ENCODE results near the gene KLHDC8B. TPM values are rescaled to one million over a fixed set of nuclear protein-coding genes. Genes with fewer than 3 reads are reported as not detected.
A peak's percentile ranks its signal among the peaks of the same experiment; 100 is the strongest.
"Not testable (repeated sequence)": the region's sequence is repeated elsewhere in the genome, so short reads cannot be mapped to it uniquely, and the experiment has no call there.

The KLHDC8B gene
- total and polyA plus RNA-seq, 5 donors from 2014 or later = 0.32 to 2.6 (median 0.72) TPM

GRCh38 chr3:49218471-49218989 is 47.1 kb downstream of the KLHDC8B start:
- ATAC-seq (ENCODE audit: low read depth in 2 of 2); H3K4me1 Mint-ChIP-seq; H3K9me3 ChIP-seq (ENCODE audit: control insufficient read depth in 2 of 2, low read length in 2 of 2); H3K27ac ChIP-seq (ENCODE audit: insufficient read depth, low read length, poor library complexity, severe bottlenecking); H3K27me3 Mint-ChIP-seq; H3K4me3 ChIP-seq (ENCODE audit: low read depth, low read length); H3K4me3 Mint-ChIP-seq; H3K27me3 ChIP-seq (ENCODE audit: control insufficient read depth, insufficient read depth, low read length); H3K36me3 ChIP-seq (ENCODE audit: control insufficient read depth, insufficient read depth, low read length); H3K4me1 ChIP-seq (ENCODE audit: control insufficient read depth, insufficient read depth, low read length, poor library complexity, severe bottlenecking); H3K27ac Mint-ChIP-seq; H3K36me3 Mint-ChIP-seq: not testable (repeated sequence)
- DNase-seq = peak in 1 of 3 donors; percentile 33
- peaks cover 0 to 11% (median 1%) of the 10 kb centered on the region in 7 donors for H3K9me3 Mint-ChIP-seq

GRCh38 chr3:49219132-49219531 is 47.7 kb downstream of the KLHDC8B start:
- H3K4me3 ChIP-seq (ENCODE audit: low read depth, low read length) = no peak overlapping the region
- Mint-ChIP-seq H3K36me3 (no peaks in the 10 kb centered on the region), H3K4me1 (peaks cover 0 to 5% (median 0%) of the 10 kb centered on the region in 4 donors), H3K9me3 (peaks cover 0 to 11% (median 1%) of the 10 kb centered on the region in 7 donors), H3K4me3 (no peak overlapping the region), H3K27me3 (no peaks in the 10 kb centered on the region), H3K27ac (no peak overlapping the region)
- no peak overlapping the region for H3K27ac ChIP-seq (ENCODE audit: insufficient read depth, low read length, poor library complexity, severe bottlenecking)
- no peak for ATAC-seq (ENCODE audit: low read depth in 2 of 2)
- no peaks in the 10 kb centered on the region for H3K4me1 ChIP-seq (ENCODE audit: control insufficient read depth, insufficient read depth, low read length, poor library complexity, severe bottlenecking)
- H3K36me3 ChIP-seq (ENCODE audit: control insufficient read depth, insufficient read depth, low read length) = no peaks in the 10 kb centered on the region
- H3K9me3 ChIP-seq (ENCODE audit: control insufficient read depth in 2 of 2, low read length in 2 of 2) = peaks cover 0 to 6% of the 10 kb centered on the region in 2 experiments
- DNase-seq = no peak
- H3K27me3 ChIP-seq (ENCODE audit: control insufficient read depth, insufficient read depth, low read length) = no peaks in the 10 kb centered on the region

GRCh38 chr3:49220985-49221563 is 49.7 kb downstream of the KLHDC8B start:
- not testable (repeated sequence) for H3K4me1 Mint-ChIP-seq; H3K9me3 ChIP-seq (ENCODE audit: control insufficient read depth in 2 of 2, low read length in 2 of 2); H3K4me1 ChIP-seq (ENCODE audit: control insufficient read depth, insufficient read depth, low read length, poor library complexity, severe bottlenecking); ATAC-seq (ENCODE audit: low read depth in 2 of 2); H3K27me3 ChIP-seq (ENCODE audit: control insufficient read depth, insufficient read depth, low read length); H3K36me3 Mint-ChIP-seq; H3K4me3 Mint-ChIP-seq; H3K4me3 ChIP-seq (ENCODE audit: low read depth, low read length); H3K36me3 ChIP-seq (ENCODE audit: control insufficient read depth, insufficient read depth, low read length); H3K27me3 Mint-ChIP-seq; H3K27ac Mint-ChIP-seq; H3K27ac ChIP-seq (ENCODE audit: insufficient read depth, low read length, poor library complexity, severe bottlenecking); DNase-seq
- peaks cover 0 to 11% (median 3%) of the 10 kb centered on the region in 7 donors for H3K9me3 Mint-ChIP-seq

- peaks cover 4% of the 10 kb centered on the region for H3K27me3 Mint-ChIP-seq
- H3K36me3 Mint-ChIP-seq = no peaks in the 10 kb centered on the region
- H3K27me3 ChIP-seq (ENCODE audit: control insufficient read depth, insufficient read depth, low read length) = no peaks in the 10 kb centered on the region
- ATAC-seq (ENCODE audit: low read depth in 2 of 2) (no peak), DNase-seq (no peak)
- no peaks in the 10 kb centered on the region for H3K36me3 ChIP-seq (ENCODE audit: control insufficient read depth, insufficient read depth, low read length)
- no peaks in the 10 kb centered on the region for H3K4me1 Mint-ChIP-seq
- peaks cover 1 to 14% (median 5%) of the 10 kb centered on the region in 7 donors for H3K9me3 Mint-ChIP-seq
- H3K27ac ChIP-seq (ENCODE audit: insufficient read depth, low read length, poor library complexity, severe bottlenecking) = no peak overlapping the region
- no peak overlapping the region for H3K27ac Mint-ChIP-seq
- no peak overlapping the region for H3K4me3 ChIP-seq (ENCODE audit: low read depth, low read length)
- H3K4me1 ChIP-seq (ENCODE audit: control insufficient read depth, insufficient read depth, low read length, poor library complexity, severe bottlenecking) = no peaks in the 10 kb centered on the region
- peaks cover 0 to 6% of the 10 kb centered on the region in 2 experiments for H3K9me3 ChIP-seq (ENCODE audit: control insufficient read depth in 2 of 2, low read length in 2 of 2)
- no peak overlapping the region for H3K4me3 Mint-ChIP-seq
These were observed 50.6 kb downstream of the KLHDC8B start for GRCh38 chr3:49222002-49222401.

Other genes with a start within 250 kb of the KLHDC8B start
- gene P4HTM, start 181.4 kb upstream of the KLHDC8B start, total RNA-seq = 39.2 TPM
- gene P4HTM, start 181.4 kb upstream of the KLHDC8B start, polyA plus RNA-seq = 10 to 100 TPM; 19.5 to 29.9 (median 24.4) TPM
- 208 TPM for gene WDR6, start 164.2 kb upstream of the KLHDC8B start, total RNA-seq
- 100 to 1,000 TPM in 3 of 4 donors, 10 to 100 TPM in 1; 74.0 to 117 (median 112) TPM for gene WDR6, start 164.2 kb upstream of the KLHDC8B start, polyA plus RNA-seq
- 22.2 TPM for gene DALRD3, start 153.0 kb upstream of the KLHDC8B start, total RNA-seq
- 10 to 100 TPM; 30.0 to 40.8 (median 32.1) TPM for gene DALRD3, start 153.0 kb upstream of the KLHDC8B start, polyA plus RNA-seq
- 57.8 TPM for gene NDUFAF3, start 149.5 kb upstream of the KLHDC8B start, total RNA-seq
- gene NDUFAF3, start 149.5 kb upstream of the KLHDC8B start, polyA plus RNA-seq = 100 to 1,000 TPM; 155 to 179 (median 162) TPM
- gene IMPDH2, start 142.2 kb upstream of the KLHDC8B start, total RNA-seq = 78.4 TPM
- 10 to 100 TPM; 58.6 to 81.3 (median 73.0) TPM for gene IMPDH2, start 142.2 kb upstream of the KLHDC8B start, polyA plus RNA-seq
- 219 TPM for gene QRICH1, start 77.5 kb upstream of the KLHDC8B start, total RNA-seq
- gene QRICH1, start 77.5 kb upstream of the KLHDC8B start, polyA plus RNA-seq = 10 to 100 TPM; 20.0 to 26.8 (median 24.1) TPM
- gene QARS1, start 66.8 kb upstream of the KLHDC8B start, total RNA-seq = 224 TPM
- gene QARS1, start 66.8 kb upstream of the KLHDC8B start, polyA plus RNA-seq = 100 to 1,000 TPM; 102 to 157 (median 132) TPM
- 57.8 TPM for gene USP19, start 50.8 kb upstream of the KLHDC8B start, total RNA-seq
- gene USP19, start 50.8 kb upstream of the KLHDC8B start, polyA plus RNA-seq = 10 to 100 TPM; 23.4 to 29.2 (median 25.4) TPM
- gene LAMB2, start 38.5 kb upstream of the KLHDC8B start, total RNA-seq = 1.4 TPM
- under 1 TPM in 1 of 4 donors, not detected in 3; 0.57 TPM for gene LAMB2, start 38.5 kb upstream of the KLHDC8B start, polyA plus RNA-seq
- 12.9 TPM for gene CCDC71, start 5.3 kb upstream of the KLHDC8B start, total RNA-seq
- 1 to 10 TPM in 2 of 4 donors, under 1 TPM in 2; 0.76 to 2.2 (median 1.3) TPM for gene CCDC71, start 5.3 kb upstream of the KLHDC8B start, polyA plus RNA-seq
- 12.4 TPM for gene C3orf62, start 105.6 kb downstream of the KLHDC8B start, total RNA-seq
- gene C3orf62, start 105.6 kb downstream of the KLHDC8B start, polyA plus RNA-seq = 1 to 10 TPM in 1 of 4 donors, under 1 TPM in 3; 0.56 to 1.1 (median 0.75) TPM
- 122 TPM for gene USP4, start 168.5 kb downstream of the KLHDC8B start, total RNA-seq
- gene USP4, start 168.5 kb downstream of the KLHDC8B start, polyA plus RNA-seq = 10 to 100 TPM; 58.2 to 64.7 (median 59.3) TPM
- 74.1 TPM for gene GPX1, start 186.8 kb downstream of the KLHDC8B start, total RNA-seq
- gene GPX1, start 186.8 kb downstream of the KLHDC8B start, polyA plus RNA-seq = 100 to 1,000 TPM; 238 to 304 (median 244) TPM
- gene RHOA, start 240.4 kb downstream of the KLHDC8B start, total RNA-seq = 319 TPM
- gene RHOA, start 240.4 kb downstream of the KLHDC8B start, polyA plus RNA-seq = 100 to 1,000 TPM; 602 to 818 (median 680) TPM
- gene TCTA, start 240.8 kb downstream of the KLHDC8B start, total RNA-seq = 27.6 TPM
- 10 to 100 TPM; 33.5 to 39.7 (median 34.1) TPM for gene TCTA, start 240.8 kb downstream of the KLHDC8B start, polyA plus RNA-seq

Data from CD4-positive, CD25-positive, alpha-beta regulatory T cell (primary cell).